Tibial nerve (tissue), 4 donors: ENCODE results near the gene GRIP2. TPM values are rescaled to one million over a fixed set of nuclear protein-coding genes. Genes with fewer than 3 reads are reported as not detected.

ENCODE experiments used
- DNase-seq, 2 donors: peaks; one replicate each; pipeline ENCODE4 v3.0.0-alpha.2; 2019; ENCODE audit warnings: low spot score in 2 of 2
- H3K27ac ChIP-seq, 4 donors: fragments of 200-600 bp; sonication (generic) in 3 of 4; one replicate each; pipeline ENCODE4 v1.5.1; 2017 to 2019; ENCODE audit warnings: mild to moderate bottlenecking in 1 of 4
- H3K27me3 ChIP-seq, 2 donors: fragments of 200-600 bp; sonication (generic) in 1 of 2; one replicate each; pipeline versions ENCODE4 v1.5.1 to v1.6.0; 2017 to 2019
- H3K36me3 ChIP-seq, 3 donors: fragments of 200-600 bp; sonication (generic); one replicate each; pipeline ENCODE4 v1.5.1; 2018 to 2019
- H3K4me1 ChIP-seq, 4 donors: fragments of 200-600 bp; sonication (generic) in 3 of 4; one replicate each; pipeline ENCODE4 v1.5.1; 2017 to 2019
- H3K4me3 ChIP-seq, 4 donors: fragments of 200-600 bp; sonication (generic) in 3 of 4; one replicate each; pipeline ENCODE4 v1.5.1; 2017 to 2019; ENCODE audit warnings: mild to moderate bottlenecking in 1 of 4, moderate library complexity in 1 of 4
- H3K9me3 ChIP-seq, 4 donors: fragments of 200-600 bp; sonication (generic) in 3 of 4; one replicate each; pipeline ENCODE4 v1.5.1; 2017 to 2019
- EP300 ChIP-seq, 2 donors: sonication (generic); formaldehyde crosslinking; IDR thresholded peaks; one replicate each; pipeline ENCODE4 v1.6.1; 2017; ENCODE audit warnings: antibody characterized with exemption in 2 of 2, mild to moderate bottlenecking in 1 of 2
- POLR2A ChIP-seq, 2 donors: fragments of 450-650 bp; IDR thresholded peaks; one replicate each; pipeline ENCODE4 v1.6.1; 2017; ENCODE audit warnings: antibody characterized with exemption in 2 of 2, mild to moderate bottlenecking in 2 of 2, moderate library complexity in 2 of 2
- WGBS, 2 donors: methylation state at CpG; one replicate each; pipeline ENCODE4 v1.1.5; 2018; 5-methylcytosine and 5-hydroxymethylcytosine counted together
- total RNA-seq, 4 donors: library from RNA; depleted of rRNA; stranded (reverse); fragments of >200 nt; gene quantifications; one replicate each; pipeline ENCODE4 v1.1.0, GENCODE V29; 2016
- TF ChIP-seq, protein P1 (sequence below), 5 experiments: fragments of 200-600 bp in 3 of 5; fragments of 450-650 bp in 2 of 5; sonication (generic) in 3 of 5; IDR thresholded peaks; one replicate each; pipeline ENCODE4 v1.5.1; 2016 to 2019; ENCODE audit warnings: antibody characterized with exemption in 5 of 5, mild to moderate bottlenecking in 3 of 5, moderate library complexity in 2 of 5

GRIP2 gene
- total RNA-seq, 4 donors from 2014 or later, result 0.21 to 1.5 (median 0.99) TPM

DNA sequence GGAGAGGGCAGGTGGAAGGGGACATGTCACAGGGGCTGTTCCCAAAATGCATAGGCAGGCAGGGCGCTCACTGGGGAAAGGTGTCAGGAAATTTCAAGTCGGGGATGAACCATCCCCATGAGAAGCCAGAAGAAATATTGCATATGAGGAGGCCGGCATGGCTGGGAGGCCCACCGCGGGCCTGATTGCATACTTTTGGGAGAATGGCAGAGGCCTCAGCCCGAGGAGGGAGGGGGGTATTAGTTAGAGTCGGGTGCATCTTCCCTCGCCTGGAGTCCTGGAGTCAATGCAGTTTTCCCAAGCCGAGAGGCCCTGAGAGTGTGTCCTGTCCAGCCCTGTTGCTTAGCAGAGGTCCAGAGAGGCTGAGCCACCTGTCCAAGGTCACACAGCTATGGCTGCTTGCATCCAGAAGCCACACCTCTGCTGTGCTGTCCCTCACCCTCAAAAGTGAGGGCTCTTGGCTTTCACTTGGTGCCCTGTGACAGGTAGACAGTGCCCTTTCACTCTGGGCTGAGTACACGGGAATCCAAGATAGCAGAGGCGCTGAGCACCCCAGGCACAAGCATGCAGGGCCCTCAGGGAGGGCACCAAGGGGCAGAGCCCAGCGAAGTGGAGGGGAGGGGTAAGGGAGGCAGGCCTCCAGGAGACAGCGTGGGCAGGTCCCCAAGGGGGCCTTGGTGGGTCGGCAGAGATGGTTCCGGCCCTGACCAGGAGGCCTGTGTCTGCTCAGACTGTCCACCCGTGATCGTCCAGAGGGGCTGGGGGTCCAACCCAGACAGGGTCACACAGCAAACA, 48.5 kb downstream of the GRIP2 start:
- no peaks in the 10 kb centered on the region for H3K4me1 ChIP-seq
- no peaks in the 10 kb centered on the region for H3K9me3 ChIP-seq
- no peaks in the 10 kb centered on the region for H3K27me3 ChIP-seq
- H3K4me3 ChIP-seq, result no peak overlapping the region
- H3K27ac ChIP-seq, result no peak overlapping the region
- peaks cover 0 to 20% (median 0%) of the 10 kb centered on the region in 3 donors for H3K36me3 ChIP-seq
- no peak for DNase-seq
- WGBS, 2 donors, result 84 to 88% methylated on average over 16 to 17 of the region's 17 CpGs
- TF ChIP-seq POLR2A (IDR thresholded peaks at IDR 0.05), result no peak
- TF ChIP-seq, protein P1, sequence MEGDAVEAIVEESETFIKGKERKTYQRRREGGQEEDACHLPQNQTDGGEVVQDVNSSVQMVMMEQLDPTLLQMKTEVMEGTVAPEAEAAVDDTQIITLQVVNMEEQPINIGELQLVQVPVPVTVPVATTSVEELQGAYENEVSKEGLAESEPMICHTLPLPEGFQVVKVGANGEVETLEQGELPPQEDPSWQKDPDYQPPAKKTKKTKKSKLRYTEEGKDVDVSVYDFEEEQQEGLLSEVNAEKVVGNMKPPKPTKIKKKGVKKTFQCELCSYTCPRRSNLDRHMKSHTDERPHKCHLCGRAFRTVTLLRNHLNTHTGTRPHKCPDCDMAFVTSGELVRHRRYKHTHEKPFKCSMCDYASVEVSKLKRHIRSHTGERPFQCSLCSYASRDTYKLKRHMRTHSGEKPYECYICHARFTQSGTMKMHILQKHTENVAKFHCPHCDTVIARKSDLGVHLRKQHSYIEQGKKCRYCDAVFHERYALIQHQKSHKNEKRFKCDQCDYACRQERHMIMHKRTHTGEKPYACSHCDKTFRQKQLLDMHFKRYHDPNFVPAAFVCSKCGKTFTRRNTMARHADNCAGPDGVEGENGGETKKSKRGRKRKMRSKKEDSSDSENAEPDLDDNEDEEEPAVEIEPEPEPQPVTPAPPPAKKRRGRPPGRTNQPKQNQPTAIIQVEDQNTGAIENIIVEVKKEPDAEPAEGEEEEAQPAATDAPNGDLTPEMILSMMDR (IDR thresholded peaks at IDR 0.05), result no peak
- TF ChIP-seq EP300 (IDR thresholded peaks at IDR 0.05), result no peak

DNA sequence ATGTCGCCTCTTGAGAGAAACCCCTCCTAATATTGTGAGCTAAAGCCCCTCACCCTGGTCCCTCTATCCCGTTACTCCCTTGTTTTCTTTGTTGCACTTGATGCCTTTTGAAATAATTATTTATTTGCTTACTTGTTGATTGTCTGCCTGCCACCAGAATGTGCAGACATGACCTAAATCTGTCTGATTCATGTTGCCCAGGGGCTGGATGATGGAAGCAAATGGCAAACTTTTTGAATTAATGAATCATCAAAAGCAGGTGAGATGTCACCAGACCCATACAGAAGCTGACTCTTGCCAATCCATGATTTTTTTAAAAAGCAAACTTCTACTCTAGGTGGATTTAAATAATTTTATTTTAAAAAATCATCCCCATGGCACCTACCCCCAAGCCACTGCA, 49.3 kb downstream of the GRIP2 start:
- WGBS, 2 donors, result 88 to 94% methylated on average over 2 of the region's 2 CpGs
- Histone ChIP-seq H3K27ac (no peak overlapping the region), H3K4me1 (no peaks in the 10 kb centered on the region), H3K27me3 (no peaks in the 10 kb centered on the region), H3K36me3 (peaks cover 0 to 27% (median 0%) of the 10 kb centered on the region in 3 donors), H3K9me3 (no peaks in the 10 kb centered on the region), H3K4me3 (no peak overlapping the region)
- no peak for DNase-seq
- TF ChIP-seq, protein P1 (IDR thresholded peaks at IDR 0.05), result no peak
- TF ChIP-seq EP300 (IDR thresholded peaks at IDR 0.05) (no peak), POLR2A (IDR thresholded peaks at IDR 0.05) (no peak)

DNA sequence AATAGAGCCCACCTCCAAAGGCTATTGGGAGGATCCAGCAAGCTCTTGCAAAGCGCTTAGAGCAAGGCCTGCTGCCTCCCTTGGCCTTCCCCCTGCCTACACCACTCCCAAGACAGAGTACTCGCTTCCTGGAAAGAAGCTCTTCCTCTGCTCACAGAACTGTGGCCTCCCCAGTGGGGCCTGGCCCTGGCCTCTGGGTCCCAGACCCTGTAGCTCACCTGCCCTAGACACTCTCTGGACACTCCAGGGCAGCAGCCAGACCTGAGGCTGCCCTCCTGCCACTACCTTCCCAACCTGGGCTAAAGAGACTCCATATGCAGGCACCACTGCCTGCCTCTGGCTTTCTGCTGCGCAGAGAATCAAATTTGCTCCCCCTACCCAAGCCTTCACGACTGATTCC, 49.9 kb downstream of the GRIP2 start:
- no peaks in the 10 kb centered on the region for H3K4me1 ChIP-seq
- H3K4me3 ChIP-seq, result no peak overlapping the region
- DNase-seq, result no peak
- no peaks in the 10 kb centered on the region for H3K9me3 ChIP-seq
- H3K27me3 ChIP-seq, result no peaks in the 10 kb centered on the region
- WGBS, 2 donors, result 78 to 86% methylated on average over 4 of the region's 4 CpGs
- H3K36me3 ChIP-seq, result peaks cover 0 to 31% (median 6%) of the 10 kb centered on the region in 3 donors
- H3K27ac ChIP-seq, result no peak overlapping the region
- TF ChIP-seq EP300 (IDR thresholded peaks at IDR 0.05), result no peak
- TF ChIP-seq, protein P1 (IDR thresholded peaks at IDR 0.05), result no peak
- no peak for TF ChIP-seq POLR2A (IDR thresholded peaks at IDR 0.05)

DNA sequence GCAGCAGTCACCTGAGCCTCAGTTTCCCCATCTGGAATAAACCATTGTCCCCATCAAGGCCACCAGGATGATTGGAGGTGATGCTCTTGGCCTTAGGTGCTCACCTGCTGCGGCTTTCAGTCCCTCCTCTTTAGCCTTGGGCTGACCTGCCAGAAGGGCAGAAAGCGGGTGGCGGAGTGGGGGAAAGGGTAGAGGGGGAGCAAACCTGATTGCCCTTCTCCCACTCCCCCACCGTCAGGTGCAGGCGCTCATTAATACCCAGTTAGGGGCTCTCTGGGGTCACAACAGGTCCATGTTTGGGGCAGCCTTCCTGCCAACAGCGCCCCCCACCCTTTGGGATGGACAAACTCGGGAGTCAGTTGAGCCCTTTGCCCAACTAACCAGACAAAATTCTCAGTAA, 50.5 kb downstream of the GRIP2 start:
- H3K27ac ChIP-seq, result no peak overlapping the region
- H3K36me3 ChIP-seq, result peaks cover 0 to 38% (median 7%) of the 10 kb centered on the region in 3 donors
- TF ChIP-seq EP300 (IDR thresholded peaks at IDR 0.05) (no peak), POLR2A (IDR thresholded peaks at IDR 0.05) (no peak)
- TF ChIP-seq, protein P1 (IDR thresholded peaks at IDR 0.05), result no peak
- no peak overlapping the region for H3K4me3 ChIP-seq
- 85 to 93% methylated on average over 7 of the region's 7 CpGs for WGBS, 2 donors
- no peak for DNase-seq
- H3K9me3 ChIP-seq, result no peaks in the 10 kb centered on the region
- no peaks in the 10 kb centered on the region for H3K4me1 ChIP-seq
- H3K27me3 ChIP-seq, result no peaks in the 10 kb centered on the region

DNA sequence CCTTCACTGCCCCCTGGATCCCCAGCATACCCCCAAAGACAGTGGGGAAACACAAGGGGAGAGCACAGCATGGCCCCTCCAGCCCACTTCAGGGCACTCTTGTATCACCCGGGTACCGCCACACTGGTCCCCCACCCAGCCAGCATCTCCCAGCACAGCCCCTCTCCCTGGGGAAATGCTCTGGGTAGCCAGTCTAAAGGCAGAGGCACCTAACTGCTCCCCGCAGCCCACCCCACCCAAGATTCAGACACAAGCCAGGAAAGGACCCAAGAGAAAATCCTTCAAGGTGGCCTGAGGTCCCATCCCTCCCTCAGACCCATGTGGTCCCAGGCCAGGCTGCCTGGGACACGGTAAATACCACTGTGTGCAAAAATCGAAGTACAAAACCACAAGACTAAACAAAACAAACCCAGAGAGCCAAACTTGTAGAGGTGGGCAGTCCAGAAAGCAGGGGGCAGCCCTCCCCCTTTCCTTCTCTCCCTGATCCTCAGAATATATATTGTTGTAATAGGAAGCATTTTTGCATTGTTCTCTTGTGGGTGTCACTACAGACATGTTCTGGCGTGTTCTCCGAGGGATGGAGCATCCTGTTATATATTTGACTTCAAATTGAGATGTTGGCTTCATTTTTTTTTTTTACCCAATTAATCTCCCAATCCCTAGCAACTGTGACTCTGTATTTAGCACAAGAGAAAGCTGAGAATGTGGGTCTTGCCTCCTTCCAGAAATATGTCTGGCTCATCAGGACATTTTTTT, 51.7 kb downstream of the GRIP2 start:
- Histone ChIP-seq H3K27ac (no peak overlapping the region), H3K27me3 (no peaks in the 10 kb centered on the region), H3K4me1 (no peaks in the 10 kb centered on the region), H3K9me3 (no peaks in the 10 kb centered on the region), H3K36me3 (peaks cover 0 to 40% (median 7%) of the 10 kb centered on the region in 3 donors), H3K4me3 (no peak overlapping the region)
- no peak for DNase-seq
- TF ChIP-seq, protein P1 (IDR thresholded peaks at IDR 0.05), result no peak
- no peak for TF ChIP-seq EP300 (IDR thresholded peaks at IDR 0.05)
- TF ChIP-seq POLR2A (IDR thresholded peaks at IDR 0.05), result no peak
- WGBS, 2 donors, result 60 to 63% methylated on average over 6 of the region's 7 CpGs
